GM18870 (cell line): ENCODE measurements around the gene MCF2L.
"Not testable (repeated sequence)": the region's sequence is repeated elsewhere in the genome, so short reads cannot be mapped to it uniquely, and the experiment has no call there.

Experiments
- ATAC-seq: cut with Tn5 transposase; IDR thresholded peaks from one replicate; pipeline ENCODE4 v1.9.1; 2021; ENCODE audit warnings: moderate library complexity; ENCODE audit not compliant: unreplicated experiment

The MCF2L gene

DNA sequence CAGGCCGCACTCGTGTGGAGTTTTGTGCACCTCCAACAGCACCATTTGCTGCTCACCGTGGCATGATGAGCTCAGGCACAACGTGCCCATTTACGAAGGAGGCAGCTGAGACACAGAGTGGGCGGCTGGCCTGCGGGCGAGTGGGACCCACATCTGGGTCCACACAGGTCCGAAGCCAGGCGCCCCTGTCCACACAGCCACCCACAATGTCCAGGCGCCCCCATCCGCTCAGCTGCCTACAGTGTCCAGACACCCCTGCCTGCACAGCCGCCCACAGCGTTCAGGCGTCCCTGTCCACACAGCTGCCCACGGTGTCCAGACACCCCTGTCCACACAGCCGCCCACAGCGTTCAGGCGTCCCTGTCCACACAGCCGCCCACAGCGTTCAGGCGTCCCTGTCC is 94.1 kb downstream of the MCF2L start:
- ATAC-seq, result no peak

DNA sequence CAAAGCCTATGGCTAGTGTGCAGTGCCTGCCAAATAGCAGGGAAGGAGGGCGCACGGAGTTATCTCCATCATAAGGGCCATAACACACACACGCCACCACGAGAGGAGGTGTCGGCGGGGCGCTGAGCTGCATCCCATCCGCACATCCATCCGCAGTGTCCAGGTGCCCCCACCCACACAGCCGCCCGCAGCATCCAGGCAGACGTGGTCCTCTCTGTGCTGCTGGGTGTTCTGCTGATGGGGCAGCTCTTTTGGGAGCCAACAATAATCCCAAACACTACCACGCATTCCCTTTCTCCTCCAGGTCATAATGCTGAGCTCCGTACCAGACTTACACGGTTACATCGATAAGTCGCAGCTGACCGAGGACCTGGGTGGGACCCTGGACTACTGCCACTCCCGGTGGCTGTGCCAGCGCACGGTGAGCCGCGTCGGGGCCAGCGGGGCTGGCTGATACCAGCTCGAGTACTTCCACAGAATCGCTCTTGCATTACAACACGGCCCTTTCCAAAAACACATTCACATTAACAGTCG is 95.1 kb downstream of the MCF2L start:
- ATAC-seq, result no peak

DNA sequence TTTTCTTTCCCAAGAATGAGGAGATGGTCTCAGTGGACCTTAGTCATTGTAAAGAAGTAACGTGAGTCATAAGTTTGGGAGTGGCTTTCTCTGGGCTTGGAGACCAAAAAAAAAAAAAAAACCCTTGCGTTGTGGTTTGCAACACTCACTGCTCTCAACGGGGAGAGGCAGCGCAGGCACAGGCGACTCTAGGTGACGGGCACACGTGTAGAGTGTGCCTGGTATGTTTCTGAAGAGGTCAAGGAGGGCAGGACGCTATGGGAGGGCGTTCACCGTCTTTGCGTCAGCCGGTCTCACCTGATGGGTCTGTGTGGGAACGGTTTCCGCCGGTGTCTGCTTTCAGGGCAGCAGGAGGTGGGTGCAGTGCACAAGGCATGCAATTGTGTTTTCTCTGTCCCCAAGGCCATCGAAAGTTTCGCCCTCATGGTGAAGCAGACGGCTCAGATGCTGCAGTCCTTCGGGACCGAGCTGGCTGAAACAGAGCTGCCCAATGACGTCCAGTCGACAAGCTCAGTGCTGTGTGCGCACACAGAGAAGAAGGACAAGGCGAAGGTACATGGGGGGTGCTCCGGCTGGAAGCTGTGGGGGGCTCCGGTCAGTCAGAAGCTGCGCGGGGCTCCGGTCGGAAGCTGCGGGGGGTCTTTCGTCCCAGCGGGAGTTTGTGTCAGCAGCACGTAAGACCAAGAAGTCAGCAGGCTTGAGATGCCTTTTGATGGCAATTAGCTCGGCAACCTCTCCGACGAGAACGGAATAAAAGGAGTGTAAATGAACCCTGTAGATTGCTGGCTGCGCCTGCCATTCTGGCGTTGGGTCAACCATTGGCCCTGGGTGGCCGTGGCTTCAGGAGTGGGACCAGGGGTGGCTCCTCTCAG is 95.8 kb downstream of the MCF2L start:
- no peak for ATAC-seq

DNA sequence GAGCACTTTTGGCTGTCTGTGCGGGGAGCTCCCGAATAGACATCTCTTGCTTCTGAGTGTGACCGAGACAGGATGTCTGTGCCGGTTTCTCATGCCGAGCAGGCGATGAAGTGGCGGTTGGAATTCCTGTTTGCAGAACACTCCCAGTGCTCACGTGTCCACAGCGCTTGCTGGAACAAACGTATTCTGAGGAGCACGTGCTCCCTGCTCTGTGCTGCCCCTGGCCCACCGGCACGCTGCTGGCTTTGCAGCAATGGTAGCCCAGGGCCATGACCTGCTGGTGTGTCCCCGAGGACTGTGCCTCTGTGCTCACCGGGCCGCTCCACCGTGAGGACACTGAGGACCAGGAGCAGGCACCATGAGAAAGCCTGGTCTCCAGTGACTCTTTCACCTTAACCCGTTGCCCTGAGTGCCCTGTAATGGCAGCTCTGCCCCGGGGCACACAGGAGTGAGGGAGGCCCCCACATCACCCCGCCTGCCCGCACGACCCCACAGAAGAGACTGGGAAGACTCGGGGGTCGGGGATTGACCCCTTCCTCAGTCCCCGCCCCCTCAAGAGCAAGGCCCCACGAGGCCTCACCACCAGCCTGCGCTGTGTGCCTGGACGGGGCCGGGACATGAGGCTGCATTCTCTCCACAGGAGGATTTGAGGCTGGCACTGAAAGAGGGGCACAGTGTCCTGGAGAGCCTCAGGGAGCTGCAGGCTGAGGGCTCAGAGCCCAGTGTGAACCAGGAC is 96.6 kb downstream of the MCF2L start:
- no peak for ATAC-seq

DNA sequence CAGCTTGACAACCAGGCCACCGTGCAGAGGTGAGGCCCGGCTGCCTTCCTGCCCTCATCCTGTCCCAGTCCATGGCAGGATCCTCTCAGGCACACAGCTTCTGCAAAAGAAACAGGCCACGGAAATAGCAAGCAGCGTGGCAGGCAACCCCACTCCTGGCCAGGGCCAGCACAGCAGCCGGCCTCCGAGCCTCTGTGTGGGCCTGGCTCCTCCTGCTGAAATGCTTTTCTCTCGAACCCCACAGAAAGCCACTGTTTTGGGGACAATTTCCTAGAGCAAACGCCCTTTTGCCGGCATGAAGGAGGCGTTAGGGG is 97.1 kb downstream of the MCF2L start:
- ATAC-seq, result no peak

DNA sequence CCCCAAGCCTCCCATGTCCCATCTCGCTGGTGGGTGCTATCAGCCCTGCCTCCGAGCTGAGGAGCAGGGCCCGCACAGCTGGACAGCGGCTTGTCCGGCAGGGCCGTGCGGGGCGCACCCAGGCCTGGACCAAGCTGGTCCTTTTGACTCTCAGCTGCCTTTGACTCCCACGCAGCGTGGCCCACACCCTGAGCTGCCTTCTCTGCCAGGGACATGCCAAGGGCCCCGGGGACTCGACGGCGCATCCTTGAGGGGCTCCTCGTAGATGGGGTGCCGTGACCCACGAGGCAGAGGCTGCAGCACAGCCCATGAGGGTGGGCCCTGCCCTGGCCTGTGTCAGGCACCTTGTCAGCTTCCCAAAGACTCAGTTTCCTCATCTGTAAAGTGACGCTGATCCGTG is 97.7 kb downstream of the MCF2L start:
- ATAC-seq, result no peak

DNA sequence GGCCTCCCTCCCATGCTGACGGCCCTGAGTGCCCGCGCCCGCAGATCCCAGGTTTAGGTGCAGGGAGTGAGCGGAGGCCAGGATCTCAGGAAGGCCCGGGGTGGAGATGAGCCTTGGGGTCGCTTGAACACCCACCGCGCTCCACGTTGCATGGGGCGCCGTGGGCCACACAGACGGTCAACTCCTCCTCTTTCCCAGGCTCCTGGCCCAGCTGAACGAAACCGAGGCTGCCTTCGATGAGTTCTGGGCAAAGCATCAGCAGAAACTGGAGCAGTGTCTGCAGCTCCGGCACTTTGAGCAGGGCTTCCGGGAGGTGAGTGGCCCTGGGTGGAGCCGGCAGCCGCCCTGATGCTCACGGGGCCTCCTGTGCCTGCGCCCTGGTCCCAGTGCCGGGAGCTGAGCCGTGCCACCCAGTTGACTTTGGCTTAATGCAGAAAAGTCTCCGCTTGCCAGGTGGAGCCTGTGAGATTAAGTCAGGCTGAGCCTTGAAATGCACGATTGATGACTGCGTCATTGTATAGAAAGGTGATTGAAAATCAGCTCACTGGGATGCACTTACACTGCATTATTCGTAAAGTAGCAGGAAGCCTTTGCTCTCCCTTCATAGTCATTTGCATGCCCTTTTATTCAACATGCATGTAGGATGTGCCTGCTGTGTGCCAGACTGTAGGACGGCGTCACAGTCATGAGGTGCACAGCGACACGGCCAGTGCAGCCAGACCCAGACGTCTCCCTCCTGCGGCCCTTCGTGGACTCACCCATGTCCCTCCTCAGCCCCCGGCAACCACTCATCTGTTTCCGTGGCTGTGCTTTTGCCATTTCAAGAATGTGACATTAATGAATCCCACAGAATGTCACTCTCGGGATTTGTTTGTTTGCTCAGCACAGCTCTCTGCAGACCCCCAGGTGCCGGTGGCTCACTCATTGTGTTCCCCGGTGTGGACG is 101.1 kb downstream of the MCF2L start:
- ATAC-seq, result no peak

DNA sequence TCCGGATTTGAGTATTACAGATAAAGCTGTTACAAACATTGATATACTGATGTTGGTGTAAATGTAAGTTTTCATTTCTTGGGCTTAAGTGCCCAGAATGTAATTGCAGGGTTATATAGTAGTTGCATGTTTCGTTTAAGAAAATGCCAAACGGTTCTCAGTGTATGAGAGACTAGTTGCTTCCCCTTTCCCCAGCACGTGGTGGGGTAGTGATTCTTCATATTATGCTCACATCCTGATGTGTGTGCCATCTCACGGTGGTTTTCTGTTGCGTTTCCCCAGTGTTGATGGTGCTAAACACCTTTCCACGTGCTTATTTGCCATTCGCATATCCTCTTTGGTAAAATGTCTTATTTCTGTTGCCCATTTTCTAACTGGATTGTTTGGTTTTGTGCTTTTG is 101.8 kb downstream of the MCF2L start:
- no peak for ATAC-seq

DNA sequence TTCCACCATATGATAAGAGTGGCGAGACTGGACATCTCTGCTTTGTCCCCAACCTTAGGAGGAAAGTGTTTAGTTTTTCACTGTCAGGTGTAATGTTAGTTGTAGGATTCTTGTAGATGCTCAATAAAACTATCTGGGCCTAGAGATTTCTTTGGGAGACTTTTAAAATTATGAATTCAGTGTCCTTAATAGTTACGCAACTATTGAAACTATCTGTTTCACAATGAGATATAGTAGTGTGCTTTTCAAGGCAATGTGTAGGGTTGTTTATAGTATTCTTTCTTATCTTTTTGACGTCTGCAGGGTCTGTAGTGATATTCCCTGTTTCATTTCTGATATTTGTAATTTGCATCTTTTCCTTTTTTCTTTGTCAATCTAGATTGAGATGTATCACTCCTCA is 103.4 kb downstream of the MCF2L start:
- no peak for ATAC-seq

DNA sequence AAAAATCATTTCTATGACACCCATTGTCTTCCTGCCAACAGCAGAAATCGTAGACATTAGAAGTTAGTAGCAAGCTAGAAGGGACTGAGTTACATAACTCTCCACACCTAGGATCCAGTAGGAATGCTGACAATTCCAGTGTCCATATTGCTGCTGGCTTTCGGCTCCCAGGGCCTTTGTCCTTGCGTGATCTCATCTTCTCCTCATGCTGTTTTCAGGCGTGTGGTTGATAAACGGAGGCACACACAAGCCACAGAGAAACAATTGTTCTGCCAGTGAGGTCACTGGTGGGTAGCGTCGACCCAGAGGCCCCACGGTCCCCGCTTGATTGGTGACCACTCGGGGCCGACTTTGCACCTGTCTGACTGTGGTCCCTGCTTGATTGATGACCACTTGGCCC is 104.9 kb downstream of the MCF2L start:
- ATAC-seq, result no peak

DNA sequence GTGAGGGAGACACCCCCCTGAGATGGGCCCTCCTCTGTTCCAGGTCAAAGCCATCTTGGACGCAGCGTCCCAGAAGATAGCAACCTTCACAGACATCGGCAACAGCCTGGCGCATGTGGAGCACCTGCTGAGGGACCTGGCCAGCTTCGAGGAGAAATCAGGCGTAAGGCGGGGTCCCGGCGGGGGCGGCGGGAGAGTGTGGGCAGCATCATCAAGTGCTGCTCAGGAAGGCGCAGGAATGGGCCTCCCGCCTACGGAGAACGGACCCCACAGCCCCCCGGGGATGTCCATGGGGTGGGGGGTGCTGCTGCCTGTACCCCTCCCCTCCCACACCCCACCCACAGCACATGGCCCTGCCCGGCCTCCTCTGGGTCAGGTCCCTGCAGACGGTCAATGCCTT is 105.4 kb downstream of the MCF2L start:
- ATAC-seq, result no peak

DNA sequence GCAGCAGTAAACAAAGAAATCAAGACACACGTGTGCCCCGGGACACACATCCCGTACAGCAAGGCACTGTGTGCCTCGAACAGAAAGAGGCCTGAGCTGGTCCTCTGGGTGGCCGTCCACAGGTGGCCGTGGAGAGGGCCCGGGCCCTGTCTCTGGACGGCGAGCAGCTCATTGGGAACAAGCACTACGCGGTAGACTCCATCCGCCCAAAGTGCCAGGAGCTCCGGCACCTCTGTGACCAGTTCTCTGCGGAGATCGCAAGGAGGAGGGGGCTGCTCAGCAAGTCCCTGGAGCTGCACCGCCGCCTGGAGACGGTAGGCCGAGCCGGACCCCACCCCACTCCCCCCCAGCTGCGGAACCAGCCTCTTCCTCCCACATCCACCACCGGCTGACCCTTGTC is 105.9 kb downstream of the MCF2L start:
- ATAC-seq, result no peak

DNA sequence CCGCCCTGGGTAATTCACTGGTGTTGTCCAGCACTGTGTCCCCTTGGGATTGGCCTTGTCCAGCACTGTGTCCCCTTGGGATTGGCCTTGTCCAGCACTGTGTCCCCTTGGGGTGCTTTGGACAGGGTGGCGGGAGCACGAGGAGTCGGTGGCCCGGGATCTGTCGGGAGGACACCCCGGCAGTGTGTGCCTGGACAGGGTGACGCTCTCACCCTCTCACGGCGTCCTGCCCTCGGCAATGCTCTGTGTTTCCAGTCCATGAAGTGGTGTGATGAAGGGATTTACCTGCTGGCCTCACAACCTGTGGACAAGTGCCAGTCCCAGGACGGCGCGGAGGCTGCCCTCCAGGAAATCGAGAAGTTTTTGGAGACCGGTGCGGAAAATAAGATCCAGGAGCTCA is 106.7 kb downstream of the MCF2L start:
- ATAC-seq, result no peak

DNA sequence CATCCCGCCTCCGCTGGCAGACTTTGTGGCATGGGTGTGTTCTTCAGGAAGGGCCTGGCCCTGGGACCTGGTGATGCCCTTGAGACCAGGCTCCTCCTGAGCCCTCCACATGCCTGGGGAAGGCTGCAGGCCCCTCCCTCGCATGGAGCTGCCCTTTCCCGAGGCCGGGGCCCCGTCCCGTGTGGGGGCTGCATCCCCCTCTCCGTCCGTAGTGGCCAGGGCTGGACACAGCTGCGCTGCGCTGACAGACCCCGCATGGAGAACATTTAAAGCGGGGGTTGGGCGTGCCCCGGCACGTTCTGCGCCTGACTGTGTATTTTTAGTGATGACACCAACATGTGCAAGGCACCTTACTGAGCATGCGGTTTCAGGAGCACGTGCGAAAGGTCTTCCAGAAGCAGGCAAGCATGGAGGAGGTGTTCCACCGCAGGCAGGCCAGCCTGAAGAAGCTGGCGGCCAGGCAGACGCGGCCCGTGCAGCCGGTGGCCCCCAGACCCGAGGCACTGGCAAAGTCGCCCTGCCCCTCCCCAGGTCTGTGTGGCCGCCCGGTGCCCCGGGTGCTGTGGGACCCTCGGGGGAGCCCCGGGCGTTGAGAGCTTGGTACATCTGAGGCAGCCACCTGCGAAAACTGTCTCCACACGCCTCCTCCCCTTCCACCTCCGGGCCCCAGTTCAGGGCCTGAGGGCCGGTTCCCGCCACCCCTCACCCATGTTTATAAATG is 107.8 kb downstream of the MCF2L start:
- no peak for ATAC-seq

DNA sequence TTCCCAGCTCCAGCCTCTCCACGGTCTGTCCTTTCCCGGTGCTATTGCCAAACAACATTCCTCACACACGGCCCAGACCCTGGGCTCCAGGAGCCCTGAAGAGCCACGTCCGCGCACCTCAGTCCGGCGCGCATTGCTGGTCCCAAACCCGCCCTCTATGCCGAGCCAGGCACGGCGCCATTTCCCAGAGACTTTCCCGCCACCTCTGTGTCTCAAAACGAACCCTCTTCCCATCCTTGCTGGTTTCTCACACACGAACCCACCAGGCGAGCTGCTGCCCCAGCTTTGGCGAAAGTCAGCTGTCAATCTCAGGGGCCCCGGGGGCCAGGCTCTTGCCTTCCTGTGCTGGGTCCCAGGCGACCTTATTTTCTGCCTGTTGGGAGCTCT is 108.5 kb downstream of the MCF2L start:
- ATAC-seq, result no peak

DNA sequence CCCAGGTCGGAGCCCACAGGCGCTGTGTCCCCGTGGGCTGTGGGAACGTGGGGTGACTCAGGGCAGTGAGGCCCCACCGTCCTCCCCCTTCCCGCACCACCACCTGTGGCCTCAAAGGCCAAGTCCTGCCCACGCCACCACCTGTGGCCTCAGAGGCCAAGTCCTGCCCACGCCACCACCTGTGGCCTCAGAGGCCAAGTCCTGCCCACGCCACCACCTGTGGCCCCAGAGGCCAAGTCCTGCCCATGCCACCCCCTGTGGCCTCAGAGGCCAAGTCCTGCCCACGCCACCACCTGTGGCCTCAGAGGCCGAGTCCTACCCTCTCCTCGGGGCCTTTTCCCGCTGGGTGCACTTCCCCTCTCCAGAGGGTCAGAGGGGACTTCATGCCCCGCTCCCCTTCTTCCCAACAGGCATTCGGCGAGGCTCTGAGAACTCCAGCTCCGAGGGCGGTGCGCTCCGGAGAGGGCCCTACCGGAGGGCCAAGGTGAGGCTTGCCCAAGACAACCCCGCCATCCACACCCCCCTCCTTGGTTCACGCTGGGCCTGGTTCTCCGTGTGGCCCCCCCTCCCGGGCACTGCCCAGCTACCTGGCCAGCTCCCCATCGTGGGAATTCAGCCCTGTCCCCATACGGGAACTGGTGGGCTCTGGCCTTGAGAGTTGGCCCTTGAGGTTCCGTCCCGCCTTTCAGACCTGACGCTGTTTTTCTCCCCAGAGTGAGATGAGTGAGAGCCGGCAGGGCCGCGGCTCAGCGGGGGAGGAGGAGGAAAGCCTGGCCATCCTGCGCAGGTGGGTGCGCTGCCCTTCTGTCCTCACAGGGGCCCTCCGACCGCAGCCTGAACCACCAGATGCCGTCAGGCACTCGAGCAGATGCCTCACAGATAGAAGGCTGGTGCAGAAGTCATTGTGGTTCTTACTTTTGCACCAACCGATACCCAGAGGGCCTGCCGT is 109.2 kb downstream of the MCF2L start:
- ATAC-seq, result no peak

DNA sequence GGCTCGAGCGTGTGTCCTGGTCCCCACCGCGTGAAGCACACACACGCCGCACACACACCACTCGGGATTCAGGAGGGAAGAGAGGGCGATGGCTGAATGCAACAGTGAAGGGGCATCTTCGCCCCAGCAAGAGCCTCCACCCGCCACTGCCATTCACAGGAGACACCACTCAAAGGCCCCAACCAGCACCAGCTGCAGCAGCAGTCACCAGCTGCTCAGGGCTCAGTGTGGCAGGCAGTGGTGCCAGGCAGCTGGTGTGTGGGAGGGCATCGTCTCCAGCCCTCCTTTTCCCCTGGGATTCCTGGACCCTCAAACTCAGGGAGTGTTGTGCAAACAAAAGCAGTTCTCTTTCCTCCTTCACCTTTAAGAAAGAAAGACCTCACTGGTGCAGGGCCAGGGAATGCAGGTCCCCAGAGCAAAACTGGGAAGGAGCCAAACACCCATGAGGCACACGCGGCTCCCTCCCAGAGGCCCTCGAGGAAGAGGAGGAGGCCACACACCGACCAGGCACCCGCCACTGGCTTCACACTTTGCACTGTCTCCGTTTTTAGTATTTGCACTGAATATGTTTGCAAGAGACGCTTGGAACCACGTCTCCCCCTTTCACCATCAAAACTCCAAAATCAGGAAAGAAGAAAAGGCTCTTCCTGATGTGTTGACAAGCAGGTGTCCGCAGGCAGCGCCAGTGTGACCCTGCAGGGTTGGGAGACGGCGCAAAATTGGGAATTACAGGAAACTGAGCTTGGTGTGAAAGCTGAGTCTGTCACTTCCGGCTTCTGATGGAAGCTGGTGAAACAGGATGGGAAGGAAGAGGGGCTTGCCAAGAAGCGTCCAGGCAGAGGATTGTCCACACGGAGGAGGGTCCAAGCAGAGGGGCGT is 110.1 kb downstream of the MCF2L start:
- ATAC-seq, result no peak

DNA sequence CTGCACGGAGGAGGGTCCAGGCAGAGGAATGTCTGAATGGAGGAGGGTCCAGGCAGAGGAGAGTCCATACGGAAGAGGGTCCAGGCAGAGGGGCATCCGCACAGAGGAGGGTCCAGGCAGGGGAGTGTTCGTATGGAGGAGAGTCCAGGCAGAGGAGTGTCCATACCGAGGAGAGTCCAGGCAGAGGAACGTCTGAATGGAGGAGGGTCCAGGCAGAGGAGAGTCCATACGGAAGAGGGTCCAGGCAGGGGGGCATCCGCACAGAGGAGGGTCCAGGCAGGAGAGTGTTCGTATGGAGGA is 110.7 kb downstream of the MCF2L start:
- not testable (repeated sequence) for ATAC-seq

DNA sequence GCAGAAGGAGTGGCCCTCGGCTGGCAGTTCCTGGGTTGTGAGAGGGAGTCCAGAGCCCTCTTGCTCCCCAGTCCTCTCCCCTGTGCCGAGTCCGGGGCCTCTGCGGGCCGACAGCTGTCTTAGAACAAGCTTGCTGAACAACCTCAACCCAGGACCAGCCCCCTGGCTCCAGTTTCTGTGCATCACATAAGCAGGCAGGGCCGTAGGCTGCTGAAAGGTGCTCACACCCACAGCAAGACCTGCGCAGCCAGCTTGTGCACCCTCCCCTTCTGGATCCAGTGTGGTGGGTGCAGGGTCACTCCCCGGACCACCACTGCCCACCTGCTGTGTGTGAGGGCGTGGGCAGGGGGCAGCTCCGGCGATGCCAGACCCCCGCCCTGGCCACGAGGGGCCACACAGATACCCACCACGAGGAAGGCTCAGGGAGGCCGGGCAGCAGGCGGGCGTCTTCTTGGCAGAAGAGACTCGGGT is 111.4 kb downstream of the MCF2L start:
- no peak for ATAC-seq
